Choroid plexus epithelial cell (primary cell): ENCODE measurements around the gene OVOL3.

Experiments used
- DNase-seq: peaks from one replicate; pipeline ENCODE4 v3.0.0-alpha.2; 2010; ENCODE audit warnings: low read depth
- H3K4me3 ChIP-seq: 2 replicates; pipeline ENCODE4 v1.5.1; 2011; ENCODE audit warnings: low read depth, mild to moderate bottlenecking, control low read depth, low read length, moderate library complexity
- TF ChIP-seq, protein P1 (sequence below): conservative IDR thresholded peaks from 2 replicates; pipeline ENCODE4 v1.5.1; 2011; ENCODE audit warnings: low read depth, mild to moderate bottlenecking, control low read depth, inconsistent platforms, low read length, moderate library complexity

The OVOL3 gene

DNA sequence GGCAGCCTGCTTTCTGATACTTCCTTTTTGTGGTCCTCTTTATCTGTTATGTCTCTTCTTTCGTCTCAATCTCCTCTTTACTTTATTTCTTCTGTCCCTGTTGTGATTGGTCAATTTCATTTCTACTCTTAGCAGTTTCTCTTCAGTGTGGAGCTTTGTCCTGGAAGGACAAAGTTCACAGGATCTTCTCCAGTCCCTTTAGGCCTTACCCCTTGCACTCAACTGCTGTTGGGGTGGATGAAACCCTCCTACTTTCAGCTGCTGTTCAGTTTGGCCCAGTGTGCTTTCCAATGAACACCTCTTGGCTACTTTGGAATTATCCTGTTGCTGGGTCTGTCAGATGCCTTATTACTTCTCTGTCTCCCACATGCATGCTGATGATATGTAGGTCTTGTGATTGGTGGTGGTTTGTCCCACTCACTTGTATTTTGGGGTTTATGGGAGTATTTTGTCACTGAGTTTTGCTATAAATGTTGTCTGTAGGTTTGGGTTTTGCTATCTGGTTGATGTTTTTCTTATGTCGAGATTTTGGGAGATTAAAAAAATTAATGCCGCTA, 31.5 kb upstream of the OVOL3 start:
- no peak overlapping the region for H3K4me3 ChIP-seq
- TF ChIP-seq, protein P1, sequence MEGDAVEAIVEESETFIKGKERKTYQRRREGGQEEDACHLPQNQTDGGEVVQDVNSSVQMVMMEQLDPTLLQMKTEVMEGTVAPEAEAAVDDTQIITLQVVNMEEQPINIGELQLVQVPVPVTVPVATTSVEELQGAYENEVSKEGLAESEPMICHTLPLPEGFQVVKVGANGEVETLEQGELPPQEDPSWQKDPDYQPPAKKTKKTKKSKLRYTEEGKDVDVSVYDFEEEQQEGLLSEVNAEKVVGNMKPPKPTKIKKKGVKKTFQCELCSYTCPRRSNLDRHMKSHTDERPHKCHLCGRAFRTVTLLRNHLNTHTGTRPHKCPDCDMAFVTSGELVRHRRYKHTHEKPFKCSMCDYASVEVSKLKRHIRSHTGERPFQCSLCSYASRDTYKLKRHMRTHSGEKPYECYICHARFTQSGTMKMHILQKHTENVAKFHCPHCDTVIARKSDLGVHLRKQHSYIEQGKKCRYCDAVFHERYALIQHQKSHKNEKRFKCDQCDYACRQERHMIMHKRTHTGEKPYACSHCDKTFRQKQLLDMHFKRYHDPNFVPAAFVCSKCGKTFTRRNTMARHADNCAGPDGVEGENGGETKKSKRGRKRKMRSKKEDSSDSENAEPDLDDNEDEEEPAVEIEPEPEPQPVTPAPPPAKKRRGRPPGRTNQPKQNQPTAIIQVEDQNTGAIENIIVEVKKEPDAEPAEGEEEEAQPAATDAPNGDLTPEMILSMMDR: no peak
- DNase-seq: no peak

DNA sequence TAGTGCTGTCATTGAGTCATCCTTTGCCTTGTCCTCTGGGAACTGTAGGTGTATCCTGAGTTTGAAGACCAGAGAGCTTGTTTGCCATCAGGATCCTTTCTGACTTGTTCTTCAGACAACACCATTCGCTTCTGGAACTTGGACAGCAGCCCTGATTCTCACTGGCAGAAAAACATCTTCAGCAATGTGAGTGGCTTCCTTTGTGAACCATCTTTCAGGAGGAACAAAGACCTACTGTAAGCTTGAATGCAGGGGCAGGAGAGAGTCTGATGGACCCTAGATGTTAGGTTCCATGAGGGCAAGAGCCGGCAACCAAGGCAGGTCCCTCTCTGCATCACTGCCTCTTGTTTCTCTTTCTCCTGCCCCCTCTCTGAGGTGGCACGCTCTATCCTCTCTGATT, 29.6 kb upstream of the OVOL3 start:
- H3K4me3 ChIP-seq: no peak overlapping the region
- peak; percentile 18 for DNase-seq
- TF ChIP-seq, protein P1: no peak

DNA sequence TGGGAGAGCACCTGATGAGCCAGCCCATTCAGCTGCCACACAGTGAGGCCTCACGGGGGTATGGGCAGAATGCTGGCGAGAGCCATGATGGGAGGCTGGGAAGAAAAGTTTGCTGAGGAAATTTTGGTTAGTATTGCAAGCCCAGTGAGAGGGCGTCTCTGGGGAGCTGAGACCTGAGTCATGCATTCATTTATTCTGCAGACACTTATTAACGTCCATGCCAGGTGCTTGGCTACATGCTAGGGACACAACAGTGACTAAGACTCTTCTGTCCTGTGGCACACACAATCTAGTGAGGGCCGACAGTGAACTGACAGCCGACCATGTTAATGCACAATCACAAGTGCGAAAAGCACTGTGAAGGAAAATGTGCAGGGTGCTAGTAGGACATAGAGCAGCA, 29.0 kb upstream of the OVOL3 start:
- H3K4me3 ChIP-seq: no peak overlapping the region
- TF ChIP-seq, protein P1: no peak
- no peak for DNase-seq

DNA sequence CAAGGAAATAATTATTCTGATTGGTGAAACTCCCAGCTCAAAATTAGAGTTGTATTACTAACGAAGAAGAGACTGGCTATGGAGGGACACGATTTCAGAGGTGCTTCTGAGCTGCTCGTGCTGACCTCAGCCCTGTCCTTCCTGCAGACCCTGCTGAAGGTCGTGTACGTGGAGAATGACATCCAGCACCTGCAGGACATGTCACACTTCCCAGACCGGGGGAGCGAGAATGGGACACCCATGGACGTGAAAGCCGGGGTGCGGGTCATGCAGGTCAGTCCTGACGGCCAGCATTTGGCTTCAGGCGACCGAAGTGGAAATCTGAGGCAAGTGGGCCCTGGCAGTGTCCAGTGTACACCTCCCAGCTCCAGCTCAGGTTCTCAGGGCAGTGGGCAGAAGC, 28.0 kb upstream of the OVOL3 start:
- TF ChIP-seq, protein P1: no peak
- no peak for DNase-seq
- no peak overlapping the region for H3K4me3 ChIP-seq

DNA sequence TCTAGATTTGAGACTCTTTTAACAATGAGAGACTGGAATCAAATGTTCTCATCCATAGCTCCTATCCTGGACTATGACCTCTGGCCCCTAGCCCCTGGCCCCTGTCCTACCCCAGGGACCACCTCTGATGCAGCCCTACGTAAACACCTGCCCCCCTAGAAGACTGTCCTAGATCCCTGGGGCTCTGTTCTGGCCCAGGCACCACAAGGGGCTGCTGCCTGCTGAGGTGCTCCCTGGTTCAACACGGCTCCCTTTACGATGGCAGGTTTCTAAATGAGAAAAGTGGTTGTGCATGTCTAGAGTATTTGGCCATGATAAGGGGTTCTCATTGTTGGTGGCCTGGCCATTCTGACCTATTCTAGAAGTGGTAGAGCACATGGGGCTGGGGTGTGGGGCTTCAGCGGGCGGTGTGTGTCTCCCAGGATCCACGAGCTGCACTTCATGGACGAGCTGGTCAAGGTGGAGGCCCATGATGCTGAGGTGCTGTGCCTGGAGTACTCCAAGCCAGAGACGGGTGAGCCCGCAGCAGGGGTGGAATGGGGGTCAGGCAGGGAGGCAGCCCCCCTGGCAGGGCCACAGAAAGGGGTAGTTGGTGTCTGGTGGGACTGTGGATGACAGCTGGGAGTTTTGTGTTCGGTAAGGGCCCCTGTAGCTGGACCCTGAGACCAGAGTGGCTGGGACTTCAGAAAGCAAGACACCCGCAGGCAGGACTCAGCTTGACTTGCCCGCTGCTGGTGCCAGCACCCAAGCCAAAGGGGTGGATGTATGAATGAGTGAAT, 26.5 kb upstream of the OVOL3 start:
- no peak overlapping the region for H3K4me3 ChIP-seq
- TF ChIP-seq, protein P1: no peak
- no peak for DNase-seq

DNA sequence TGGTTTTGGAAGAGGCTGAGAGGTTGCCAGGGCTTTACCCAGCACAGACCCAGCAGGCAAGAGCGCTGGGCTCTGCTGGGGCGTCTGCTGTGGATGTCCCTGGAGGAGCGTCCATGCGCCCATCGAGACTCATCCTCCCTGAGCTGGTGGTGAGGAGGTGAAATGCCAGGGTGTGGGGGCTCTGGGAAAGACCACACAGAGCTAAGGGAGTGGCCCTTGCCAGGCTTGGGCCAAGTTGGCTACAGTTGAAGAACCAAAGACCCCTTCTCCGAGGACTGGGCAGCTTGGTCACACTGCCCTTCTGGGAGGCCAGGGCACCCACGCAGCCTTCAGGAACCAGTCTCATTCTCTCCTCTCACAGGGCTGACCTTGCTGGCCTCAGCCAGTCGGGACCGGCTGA, 24.6 kb upstream of the OVOL3 start:
- H3K4me3 ChIP-seq: no peak overlapping the region
- TF ChIP-seq, protein P1: no peak
- no peak for DNase-seq

DNA sequence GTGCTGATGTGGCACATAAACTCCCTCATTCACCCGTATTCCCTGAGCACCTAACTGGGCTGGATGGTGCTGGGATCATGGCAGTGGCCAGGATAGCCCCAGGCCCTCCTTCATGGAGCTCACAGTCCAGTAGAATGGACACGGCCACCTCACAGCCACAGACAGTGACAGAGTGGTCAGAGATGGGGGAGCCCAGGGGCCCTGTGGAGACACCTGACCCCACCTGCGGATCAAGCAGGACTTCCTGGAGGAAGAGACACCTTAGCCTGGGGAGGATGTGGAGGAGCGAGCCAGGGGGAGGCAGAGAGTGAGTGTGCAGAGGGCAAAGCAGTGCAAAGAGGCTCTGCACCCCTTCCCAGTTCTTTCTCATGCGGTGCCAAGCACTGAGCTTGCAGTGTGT, 21.1 kb upstream of the OVOL3 start:
- no peak for DNase-seq
- no peak overlapping the region for H3K4me3 ChIP-seq
- TF ChIP-seq, protein P1: no peak
